Measurements from ENCODE around the gene TRIM44.

TRIM44 gene

DNA sequence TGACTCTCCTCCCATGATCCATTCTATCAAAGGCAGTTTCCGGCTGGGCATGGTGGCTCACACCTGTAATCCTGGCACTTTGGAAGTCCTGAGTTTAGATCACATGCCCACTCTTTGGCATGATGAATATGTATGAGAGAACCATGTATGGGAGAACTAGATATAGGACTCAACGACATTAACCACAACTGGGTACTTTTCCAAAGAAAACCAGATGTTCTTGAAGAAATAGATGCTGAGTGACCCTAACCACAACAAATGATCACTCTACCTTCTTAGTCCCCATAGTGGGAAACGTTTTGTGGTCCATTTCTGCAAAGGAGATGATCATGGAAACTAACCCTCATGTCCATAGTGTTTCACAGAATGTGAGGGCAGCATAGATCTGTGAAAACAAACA is 30.7 kb upstream of the TRIM44 start:
- TF ChIP-seq, protein P1, sequence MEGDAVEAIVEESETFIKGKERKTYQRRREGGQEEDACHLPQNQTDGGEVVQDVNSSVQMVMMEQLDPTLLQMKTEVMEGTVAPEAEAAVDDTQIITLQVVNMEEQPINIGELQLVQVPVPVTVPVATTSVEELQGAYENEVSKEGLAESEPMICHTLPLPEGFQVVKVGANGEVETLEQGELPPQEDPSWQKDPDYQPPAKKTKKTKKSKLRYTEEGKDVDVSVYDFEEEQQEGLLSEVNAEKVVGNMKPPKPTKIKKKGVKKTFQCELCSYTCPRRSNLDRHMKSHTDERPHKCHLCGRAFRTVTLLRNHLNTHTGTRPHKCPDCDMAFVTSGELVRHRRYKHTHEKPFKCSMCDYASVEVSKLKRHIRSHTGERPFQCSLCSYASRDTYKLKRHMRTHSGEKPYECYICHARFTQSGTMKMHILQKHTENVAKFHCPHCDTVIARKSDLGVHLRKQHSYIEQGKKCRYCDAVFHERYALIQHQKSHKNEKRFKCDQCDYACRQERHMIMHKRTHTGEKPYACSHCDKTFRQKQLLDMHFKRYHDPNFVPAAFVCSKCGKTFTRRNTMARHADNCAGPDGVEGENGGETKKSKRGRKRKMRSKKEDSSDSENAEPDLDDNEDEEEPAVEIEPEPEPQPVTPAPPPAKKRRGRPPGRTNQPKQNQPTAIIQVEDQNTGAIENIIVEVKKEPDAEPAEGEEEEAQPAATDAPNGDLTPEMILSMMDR (IDR thresholded peaks at IDR 0.05; ENCODE audit: insufficient read depth, low read length, poor library complexity, severe bottlenecking), result no peak
- TF ChIP-seq EZH2phosphoT487 (conservative IDR thresholded peaks at IDR 0.05; ENCODE audit: low read length), result no peak
- H3K79me2 ChIP-seq (ENCODE audit: insufficient read depth, low read length), result no peaks in the 10 kb centered on the region
- no peaks in the 10 kb centered on the region for H4K20me1 ChIP-seq (ENCODE audit: low read depth, low read length)
- H3K4me2 ChIP-seq (ENCODE audit: low read depth, low read length, poor library complexity, severe bottlenecking), result no peak overlapping the region
- H3K4me3 ChIP-seq (ENCODE audit: insufficient read depth, low read length, poor library complexity, severe bottlenecking), result no peak overlapping the region
- no peak overlapping the region for H2AFZ ChIP-seq (ENCODE audit: low read depth, low read length, severe bottlenecking)
- no peaks in the 10 kb centered on the region for H3F3A ChIP-seq (ENCODE audit: insufficient read depth)
- H3K27me3 ChIP-seq (ENCODE audit: low read length), result no peaks in the 10 kb centered on the region
- no peaks in the 10 kb centered on the region for H3K9me2 ChIP-seq (replicated peaks; ENCODE audit: insufficient read depth, low read length)
- no peak overlapping the region for H3K9ac ChIP-seq (ENCODE audit: low read length)
- H3K27ac ChIP-seq (ENCODE audit: low read depth, low read length), result no peak overlapping the region
- H3K36me3 ChIP-seq (ENCODE audit: low read length), result no peaks in the 10 kb centered on the region
- no peaks in the 10 kb centered on the region for H3K9me3 ChIP-seq (ENCODE audit: insufficient read depth, low read length)

DNA sequence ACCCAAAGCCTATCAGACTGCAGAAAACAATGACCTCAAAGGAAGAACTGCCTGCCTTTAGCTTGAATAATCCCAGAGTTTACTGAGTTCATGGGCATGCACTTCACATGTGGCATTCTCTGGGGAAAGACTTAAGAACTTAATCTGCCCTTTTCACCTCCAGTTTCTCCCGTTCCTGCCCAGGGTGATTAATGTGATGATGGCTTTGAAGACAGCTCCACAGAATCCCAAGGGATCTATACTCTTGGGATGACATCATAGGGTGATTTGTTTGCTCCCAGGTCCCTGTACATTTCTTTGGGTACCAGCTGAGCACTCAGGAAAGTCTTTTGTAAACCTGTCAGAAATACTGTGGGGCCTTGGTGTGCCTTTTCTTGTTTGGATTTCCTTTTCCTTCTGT is 30.3 kb upstream of the TRIM44 start:
- Histone ChIP-seq H3K27me3 (ENCODE audit: low read length) (no peaks in the 10 kb centered on the region), H3K4me3 (ENCODE audit: insufficient read depth, low read length, poor library complexity, severe bottlenecking) (no peak overlapping the region), H4K20me1 (ENCODE audit: low read depth, low read length) (no peaks in the 10 kb centered on the region), H3K9me2 (replicated peaks; ENCODE audit: insufficient read depth, low read length) (no peaks in the 10 kb centered on the region), H3K36me3 (ENCODE audit: low read length) (no peaks in the 10 kb centered on the region), H3K9ac (ENCODE audit: low read length) (no peak overlapping the region), H3K4me2 (ENCODE audit: low read depth, low read length, poor library complexity, severe bottlenecking) (no peak overlapping the region), H3K9me3 (ENCODE audit: insufficient read depth, low read length) (no peaks in the 10 kb centered on the region), H3K79me2 (ENCODE audit: insufficient read depth, low read length) (no peaks in the 10 kb centered on the region), H2AFZ (ENCODE audit: low read depth, low read length, severe bottlenecking) (no peak overlapping the region), H3K27ac (ENCODE audit: low read depth, low read length) (no peak overlapping the region), H3F3A (ENCODE audit: insufficient read depth) (no peaks in the 10 kb centered on the region)
- TF ChIP-seq, protein P1 (IDR thresholded peaks at IDR 0.05; ENCODE audit: insufficient read depth, low read length, poor library complexity, severe bottlenecking), result no peak
- TF ChIP-seq EZH2phosphoT487 (conservative IDR thresholded peaks at IDR 0.05; ENCODE audit: low read length), result no peak

DNA sequence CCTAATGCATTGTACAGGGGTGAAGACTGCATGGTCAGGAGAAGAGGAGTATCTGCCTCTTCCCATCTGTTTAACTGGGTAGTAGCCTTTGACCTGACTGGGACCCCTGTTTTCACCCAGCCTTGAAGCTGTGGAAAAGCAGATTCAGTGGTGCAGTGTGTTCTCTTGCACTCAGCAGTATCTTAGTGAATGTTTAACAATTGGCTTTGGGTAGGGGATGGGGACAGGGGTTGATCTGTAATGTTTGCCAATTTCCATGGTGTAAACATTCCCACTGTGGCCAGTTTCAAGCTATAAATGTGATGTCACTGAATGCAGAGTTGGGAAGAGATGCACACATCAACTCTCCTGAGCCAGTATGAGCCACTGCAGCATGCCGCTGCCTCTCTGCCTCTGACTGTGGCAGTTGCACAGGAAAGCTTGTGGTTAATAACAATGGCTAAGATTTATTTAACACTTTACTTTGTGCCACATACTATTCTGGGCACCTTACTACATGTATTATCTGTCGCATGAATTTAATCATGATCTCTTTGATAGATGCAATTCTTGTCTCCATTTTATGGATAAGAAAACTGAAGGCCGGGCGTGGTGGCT is 28.6 kb upstream of the TRIM44 start:
- H2AFZ ChIP-seq (ENCODE audit: low read depth, low read length, severe bottlenecking), result no peak overlapping the region
- H3K36me3 ChIP-seq (ENCODE audit: low read length), result no peaks in the 10 kb centered on the region
- H3F3A ChIP-seq (ENCODE audit: insufficient read depth), result no peaks in the 10 kb centered on the region
- no peaks in the 10 kb centered on the region for H3K79me2 ChIP-seq (ENCODE audit: insufficient read depth, low read length)
- H3K4me2 ChIP-seq (ENCODE audit: low read depth, low read length, poor library complexity, severe bottlenecking), result no peak overlapping the region
- H4K20me1 ChIP-seq (ENCODE audit: low read depth, low read length), result no peaks in the 10 kb centered on the region
- H3K27me3 ChIP-seq (ENCODE audit: low read length), result no peaks in the 10 kb centered on the region
- TF ChIP-seq, protein P1 (IDR thresholded peaks at IDR 0.05; ENCODE audit: insufficient read depth, low read length, poor library complexity, severe bottlenecking), result no peak
- no peak for TF ChIP-seq EZH2phosphoT487 (conservative IDR thresholded peaks at IDR 0.05; ENCODE audit: low read length)
- H3K9me3 ChIP-seq (ENCODE audit: insufficient read depth, low read length), result no peaks in the 10 kb centered on the region
- H3K9ac ChIP-seq (ENCODE audit: low read length), result no peak overlapping the region
- no peak overlapping the region for H3K27ac ChIP-seq (ENCODE audit: low read depth, low read length)
- H3K4me3 ChIP-seq (ENCODE audit: insufficient read depth, low read length, poor library complexity, severe bottlenecking), result no peak overlapping the region
- no peaks in the 10 kb centered on the region for H3K9me2 ChIP-seq (replicated peaks; ENCODE audit: insufficient read depth, low read length)

All from SU-DHL-6 (cell line).